ENCODE results near the gene FER. TPM values are rescaled to one million over a fixed set of nuclear protein-coding genes. Genes with fewer than 3 reads are reported as not detected.
"Not testable (repeated sequence)": the region's sequence is repeated elsewhere in the genome, so short reads cannot be mapped to it uniquely, and the experiment has no call there.

FER gene
- total and polyA plus RNA-seq, 2 experiments from 2014 or later: 10.6 to 29.4 TPM

DNA sequence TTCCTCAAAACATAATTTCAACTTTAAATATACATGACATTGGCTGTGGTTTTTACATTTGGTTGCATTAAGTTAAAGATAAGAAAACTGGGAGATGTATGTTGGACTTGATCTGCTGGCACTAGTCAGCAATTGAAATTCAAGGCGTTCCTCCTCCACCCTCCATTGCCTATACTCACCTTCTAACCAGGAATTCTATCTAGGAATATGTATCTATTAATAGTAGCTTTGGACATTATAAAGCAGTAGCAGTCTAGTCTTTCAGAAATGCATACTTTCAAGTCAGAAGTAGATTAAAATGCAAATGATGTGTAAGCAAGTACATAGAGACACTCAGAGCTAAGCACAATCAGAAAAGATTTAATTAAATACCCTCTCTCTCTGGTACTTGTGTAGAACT is 24.9 kb downstream of the FER start:
- H2AFZ ChIP-seq: no peak overlapping the region
- H3K36me3 ChIP-seq (replicated peaks; ENCODE audit: insufficient read depth, low read depth): peaks cover 6% of the 10 kb centered on the region
- H3K4me2 ChIP-seq: no peak overlapping the region
- no peak for TF ChIP-seq EZH2phosphoT487 (IDR thresholded peaks at IDR 0.05; ENCODE audit: low read depth, severe bottlenecking, unreplicated experiment)
- TF ChIP-seq, protein P1, sequence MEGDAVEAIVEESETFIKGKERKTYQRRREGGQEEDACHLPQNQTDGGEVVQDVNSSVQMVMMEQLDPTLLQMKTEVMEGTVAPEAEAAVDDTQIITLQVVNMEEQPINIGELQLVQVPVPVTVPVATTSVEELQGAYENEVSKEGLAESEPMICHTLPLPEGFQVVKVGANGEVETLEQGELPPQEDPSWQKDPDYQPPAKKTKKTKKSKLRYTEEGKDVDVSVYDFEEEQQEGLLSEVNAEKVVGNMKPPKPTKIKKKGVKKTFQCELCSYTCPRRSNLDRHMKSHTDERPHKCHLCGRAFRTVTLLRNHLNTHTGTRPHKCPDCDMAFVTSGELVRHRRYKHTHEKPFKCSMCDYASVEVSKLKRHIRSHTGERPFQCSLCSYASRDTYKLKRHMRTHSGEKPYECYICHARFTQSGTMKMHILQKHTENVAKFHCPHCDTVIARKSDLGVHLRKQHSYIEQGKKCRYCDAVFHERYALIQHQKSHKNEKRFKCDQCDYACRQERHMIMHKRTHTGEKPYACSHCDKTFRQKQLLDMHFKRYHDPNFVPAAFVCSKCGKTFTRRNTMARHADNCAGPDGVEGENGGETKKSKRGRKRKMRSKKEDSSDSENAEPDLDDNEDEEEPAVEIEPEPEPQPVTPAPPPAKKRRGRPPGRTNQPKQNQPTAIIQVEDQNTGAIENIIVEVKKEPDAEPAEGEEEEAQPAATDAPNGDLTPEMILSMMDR (IDR thresholded peaks at IDR 0.05; ENCODE audit: poor library complexity): no peak
- no peak for TF ChIP-seq EZH2 (IDR thresholded peaks at IDR 0.05; ENCODE audit: borderline replicate concordance)
- H3K27me3 ChIP-seq: no peaks in the 10 kb centered on the region
- H3K9me2 ChIP-seq (replicated peaks; ENCODE audit: insufficient read depth): no peaks in the 10 kb centered on the region
- H3K9me3 ChIP-seq (ENCODE audit: low read depth): no peaks in the 10 kb centered on the region
- no peak overlapping the region for H3K4me3 ChIP-seq
- DNase-seq (ENCODE audit: low spot score): no peak
- no peaks in the 10 kb centered on the region for H3K4me1 ChIP-seq (ENCODE audit: insufficient read depth)
- no peak overlapping the region for H3K27ac ChIP-seq
- peaks cover 67% of the 10 kb centered on the region for H3K79me2 ChIP-seq
- 84% methylated on average over 1 of the region's 1 CpG for WGBS (ENCODE audit: low lambda C conversion rate, missing lambda C conversion rate)
- no peaks in the 10 kb centered on the region for H4K20me1 ChIP-seq (ENCODE audit: insufficient read depth, poor library complexity, severe bottlenecking)

DNA sequence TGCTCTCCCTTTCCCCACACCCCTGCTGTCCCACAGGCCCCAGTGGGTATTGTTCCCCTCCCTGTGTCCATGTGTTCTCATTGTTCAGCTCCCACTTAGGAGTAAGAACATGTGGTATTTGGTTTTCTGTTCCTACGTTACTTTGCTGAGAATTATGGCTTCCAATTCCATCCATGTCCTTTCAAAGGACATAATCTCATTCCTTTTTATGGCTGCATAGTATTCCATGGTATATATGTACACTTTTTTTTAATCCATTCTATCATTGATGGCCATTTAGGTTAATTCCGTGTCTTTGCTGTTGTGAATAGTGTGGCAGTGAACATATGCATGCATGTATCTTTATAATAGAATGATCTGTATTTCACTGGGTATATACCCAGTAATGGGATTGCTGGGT is 25.6 kb downstream of the FER start:
- Histone ChIP-seq H3K27me3 (no peaks in the 10 kb centered on the region), H3K9me3 (ENCODE audit: low read depth) (no peaks in the 10 kb centered on the region), H4K20me1 (ENCODE audit: insufficient read depth, poor library complexity, severe bottlenecking) (no peaks in the 10 kb centered on the region), H3K79me2 (peaks cover 67% of the 10 kb centered on the region), H3K27ac (no peak overlapping the region), H3K4me3 (no peak overlapping the region), H3K4me2 (no peak overlapping the region), H2AFZ (no peak overlapping the region), H3K4me1 (ENCODE audit: insufficient read depth) (no peaks in the 10 kb centered on the region), H3K9me2 (replicated peaks; ENCODE audit: insufficient read depth) (no peaks in the 10 kb centered on the region), H3K36me3 (replicated peaks; ENCODE audit: insufficient read depth, low read depth) (peaks cover 6% of the 10 kb centered on the region)
- DNase-seq (ENCODE audit: low spot score): no peak
- WGBS (ENCODE audit: low lambda C conversion rate, missing lambda C conversion rate): 92% methylated on average over 2 of the region's 2 CpGs
- TF ChIP-seq, protein P1 (IDR thresholded peaks at IDR 0.05; ENCODE audit: poor library complexity): no peak
- no peak for TF ChIP-seq EZH2phosphoT487 (IDR thresholded peaks at IDR 0.05; ENCODE audit: low read depth, severe bottlenecking, unreplicated experiment)
- no peak for TF ChIP-seq EZH2 (IDR thresholded peaks at IDR 0.05; ENCODE audit: borderline replicate concordance)

DNA sequence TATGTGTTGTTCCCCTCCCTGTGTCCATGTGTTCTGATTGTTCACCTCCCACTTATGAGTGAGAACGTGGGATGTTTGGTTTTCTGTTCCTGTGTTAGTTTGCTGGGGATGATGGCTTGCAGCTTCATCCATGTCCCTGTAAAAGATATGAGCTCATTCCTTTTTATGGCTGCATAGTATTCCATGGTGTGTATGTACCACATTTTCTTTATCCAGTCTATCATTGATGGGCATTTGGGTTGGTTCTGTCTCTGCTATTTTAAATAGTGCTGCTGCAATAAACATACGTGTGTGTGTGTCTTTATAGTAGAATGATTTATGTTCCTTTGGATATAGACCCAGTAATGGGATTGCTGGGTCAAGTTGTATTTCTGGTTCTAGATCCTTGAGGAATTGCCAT is 26.4 kb downstream of the FER start:
- not testable (repeated sequence) for H2AFZ ChIP-seq; H3K9me2 ChIP-seq (replicated peaks; ENCODE audit: insufficient read depth); H3K36me3 ChIP-seq (replicated peaks; ENCODE audit: insufficient read depth, low read depth); H4K20me1 ChIP-seq (ENCODE audit: insufficient read depth, poor library complexity, severe bottlenecking); H3K27me3 ChIP-seq; H3K4me1 ChIP-seq (ENCODE audit: insufficient read depth); DNase-seq (ENCODE audit: low spot score); H3K4me2 ChIP-seq; H3K4me3 ChIP-seq; H3K27ac ChIP-seq; H3K9me3 ChIP-seq (ENCODE audit: low read depth)
- H3K79me2 ChIP-seq: peaks cover 70% of the 10 kb centered on the region
- 98% methylated on average over 2 of the region's 2 CpGs for WGBS (ENCODE audit: low lambda C conversion rate, missing lambda C conversion rate)

DNA sequence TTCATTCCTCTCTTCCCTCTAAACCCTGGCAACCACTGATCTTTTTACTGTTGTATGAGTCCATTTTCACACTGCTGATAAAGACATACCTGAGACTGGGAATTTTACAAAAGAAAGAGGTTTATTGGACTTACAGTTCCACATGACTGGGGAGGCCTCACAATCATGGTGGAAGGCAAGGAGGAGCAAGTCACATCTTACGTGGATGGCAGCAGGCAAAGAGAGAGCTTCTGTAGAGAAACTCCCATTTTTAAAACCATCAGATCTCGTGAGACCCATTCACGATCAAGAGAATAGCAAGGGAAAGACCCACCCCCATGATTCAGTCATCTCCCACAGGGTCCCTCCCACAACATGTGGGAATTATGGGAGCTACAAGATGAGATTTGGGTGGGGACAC is 29.9 kb downstream of the FER start:
- not testable (repeated sequence) for H3K4me1 ChIP-seq (ENCODE audit: insufficient read depth); H3K4me2 ChIP-seq; DNase-seq (ENCODE audit: low spot score); H3K27ac ChIP-seq; H3K36me3 ChIP-seq (replicated peaks; ENCODE audit: insufficient read depth, low read depth); H3K27me3 ChIP-seq; H4K20me1 ChIP-seq (ENCODE audit: insufficient read depth, poor library complexity, severe bottlenecking); H3K4me3 ChIP-seq; H2AFZ ChIP-seq; H3K9me2 ChIP-seq (replicated peaks; ENCODE audit: insufficient read depth); H3K9me3 ChIP-seq (ENCODE audit: low read depth)
- H3K79me2 ChIP-seq: peaks cover 89% of the 10 kb centered on the region
- 97% methylated on average over 3 of the region's 3 CpGs for WGBS (ENCODE audit: low lambda C conversion rate, missing lambda C conversion rate)

DNA sequence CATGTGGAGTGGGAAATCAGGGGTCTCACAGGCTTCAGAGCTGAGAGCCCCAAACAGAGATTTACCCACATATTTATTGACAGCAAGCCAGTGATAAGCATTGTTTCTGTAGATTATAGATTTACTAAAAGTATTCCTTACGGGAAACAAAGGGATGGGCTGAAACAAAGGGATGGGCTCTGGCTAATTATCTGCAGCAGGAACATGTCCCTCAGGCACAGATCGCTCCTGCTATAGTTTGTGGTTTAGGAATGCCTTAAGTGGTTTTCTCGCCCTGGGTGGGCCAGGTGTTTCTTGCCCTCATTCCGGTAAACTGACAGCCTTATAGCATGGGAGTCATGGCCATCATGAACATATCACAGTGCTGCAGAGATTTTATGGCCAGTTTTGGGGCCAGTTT is 36.9 kb downstream of the FER start:
- peaks cover 62% of the 10 kb centered on the region for H3K79me2 ChIP-seq

More for the DNA sequence above, 36.9 kb downstream of the FER start:
- H3K27ac ChIP-seq; DNase-seq (ENCODE audit: low spot score); H3K27me3 ChIP-seq; H3K4me3 ChIP-seq; H3K4me1 ChIP-seq (ENCODE audit: insufficient read depth); H3K9me2 ChIP-seq (replicated peaks; ENCODE audit: insufficient read depth); H4K20me1 ChIP-seq (ENCODE audit: insufficient read depth, poor library complexity, severe bottlenecking); H3K9me3 ChIP-seq (ENCODE audit: low read depth); H2AFZ ChIP-seq; H3K36me3 ChIP-seq (replicated peaks; ENCODE audit: insufficient read depth, low read depth); H3K4me2 ChIP-seq: not testable (repeated sequence)
- 97% methylated on average over 4 of the region's 4 CpGs for WGBS (ENCODE audit: low lambda C conversion rate, missing lambda C conversion rate)
